ENCODE data around the gene NACC2. TPM values are rescaled to one million over a fixed set of nuclear protein-coding genes. Genes with fewer than 3 reads are reported as not detected.

The NACC2 gene
- polyA plus RNA-seq, 1 donor (not counting 4 experiments of a cell fraction or from before 2014, with no cell fraction given) = 4.6 TPM

GRCh38 chr9:135998410-135999071, 96.5 kb downstream of the NACC2 start:
- H3K36me3 ChIP-seq (ENCODE audit: control insufficient read depth in 2 of 2, extremely low read depth in 1 of 2, insufficient read depth in 2 of 2, low read length in 2 of 2) = no peaks in the 10 kb centered on the region
- FAIRE-seq (no peak), DNase-seq (ENCODE audit: low read depth, low spot score) (no peak)
- H2AFZ ChIP-seq (ENCODE audit: control insufficient read depth, low read length) = no peak overlapping the region
- no peak for TF ChIP-seq EZH2 (IDR thresholded peaks at IDR 0.05; ENCODE audit: low read length)
- TF ChIP-seq, protein P1, sequence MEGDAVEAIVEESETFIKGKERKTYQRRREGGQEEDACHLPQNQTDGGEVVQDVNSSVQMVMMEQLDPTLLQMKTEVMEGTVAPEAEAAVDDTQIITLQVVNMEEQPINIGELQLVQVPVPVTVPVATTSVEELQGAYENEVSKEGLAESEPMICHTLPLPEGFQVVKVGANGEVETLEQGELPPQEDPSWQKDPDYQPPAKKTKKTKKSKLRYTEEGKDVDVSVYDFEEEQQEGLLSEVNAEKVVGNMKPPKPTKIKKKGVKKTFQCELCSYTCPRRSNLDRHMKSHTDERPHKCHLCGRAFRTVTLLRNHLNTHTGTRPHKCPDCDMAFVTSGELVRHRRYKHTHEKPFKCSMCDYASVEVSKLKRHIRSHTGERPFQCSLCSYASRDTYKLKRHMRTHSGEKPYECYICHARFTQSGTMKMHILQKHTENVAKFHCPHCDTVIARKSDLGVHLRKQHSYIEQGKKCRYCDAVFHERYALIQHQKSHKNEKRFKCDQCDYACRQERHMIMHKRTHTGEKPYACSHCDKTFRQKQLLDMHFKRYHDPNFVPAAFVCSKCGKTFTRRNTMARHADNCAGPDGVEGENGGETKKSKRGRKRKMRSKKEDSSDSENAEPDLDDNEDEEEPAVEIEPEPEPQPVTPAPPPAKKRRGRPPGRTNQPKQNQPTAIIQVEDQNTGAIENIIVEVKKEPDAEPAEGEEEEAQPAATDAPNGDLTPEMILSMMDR (optimal IDR thresholded peaks at IDR 0.05 in 1 of 3, IDR thresholded peaks at IDR 0.05 in 1 of 3, conservative IDR thresholded peaks at IDR 0.05 in 1 of 3; ENCODE audit: extremely low read depth in 1 of 3, insufficient read depth in 2 of 3, low read length in 3 of 3) = no peak
- no peaks in the 10 kb centered on the region for H3K4me1 ChIP-seq (ENCODE audit: control insufficient read depth, extremely low read depth, insufficient read depth, low read length)
- no peaks in the 10 kb centered on the region for H3K9me1 ChIP-seq (ENCODE audit: control insufficient read depth, extremely low read depth, insufficient read depth, low read length)
- H3K4me2 ChIP-seq (ENCODE audit: control insufficient read depth, extremely low read depth, insufficient read depth, low read depth, low read length) = no peak overlapping the region
- no peaks in the 10 kb centered on the region for H3K79me2 ChIP-seq (ENCODE audit: control insufficient read depth, insufficient read depth, low read length)
- H3K27ac ChIP-seq (ENCODE audit: control insufficient read depth, insufficient read depth, low read length) = no peak overlapping the region
- no peaks in the 10 kb centered on the region for H3K27me3 ChIP-seq (ENCODE audit: control insufficient read depth, extremely low read depth, insufficient read depth, low read length)
- no peak overlapping the region for H3K4me3 ChIP-seq (ENCODE audit: control insufficient read depth in 2 of 3, extremely low read depth in 1 of 3, insufficient read depth in 2 of 3, low read depth in 1 of 3, low read length in 3 of 3)
- dilution Hi-C loops (cut with MboI; ENCODE audit: extremely low pct_ligation_motif_present, low sequenced_read_pairs) = no loop called here
- no peak overlapping the region for H3K9ac ChIP-seq (ENCODE audit: control insufficient read depth, extremely low read depth, insufficient read depth, low read length)
- no peaks in the 10 kb centered on the region for H3K9me3 ChIP-seq (ENCODE audit: control insufficient read depth, low read depth, low read length)
- no peaks in the 10 kb centered on the region for H4K20me1 ChIP-seq (ENCODE audit: control insufficient read depth, extremely low read depth, insufficient read depth, low read length)

- FAIRE-seq (no peak), DNase-seq (ENCODE audit: low read depth, low spot score) (no peak)
- Histone ChIP-seq H3K79me2 (ENCODE audit: control insufficient read depth, insufficient read depth, low read length) (no peaks in the 10 kb centered on the region), H3K9me3 (ENCODE audit: control insufficient read depth, low read depth, low read length) (no peaks in the 10 kb centered on the region), H4K20me1 (ENCODE audit: control insufficient read depth, extremely low read depth, insufficient read depth, low read length) (no peaks in the 10 kb centered on the region), H3K4me3 (ENCODE audit: control insufficient read depth in 2 of 3, extremely low read depth in 1 of 3, insufficient read depth in 2 of 3, low read depth in 1 of 3, low read length in 3 of 3) (no peak overlapping the region), H3K9me1 (ENCODE audit: control insufficient read depth, extremely low read depth, insufficient read depth, low read length) (no peaks in the 10 kb centered on the region), H3K27me3 (ENCODE audit: control insufficient read depth, extremely low read depth, insufficient read depth, low read length) (no peaks in the 10 kb centered on the region), H3K9ac (ENCODE audit: control insufficient read depth, extremely low read depth, insufficient read depth, low read length) (no peak overlapping the region), H3K27ac (ENCODE audit: control insufficient read depth, insufficient read depth, low read length) (no peak overlapping the region), H3K36me3 (ENCODE audit: control insufficient read depth in 2 of 2, extremely low read depth in 1 of 2, insufficient read depth in 2 of 2, low read length in 2 of 2) (no peaks in the 10 kb centered on the region), H3K4me2 (ENCODE audit: control insufficient read depth, extremely low read depth, insufficient read depth, low read depth, low read length) (no peak overlapping the region), H3K4me1 (ENCODE audit: control insufficient read depth, extremely low read depth, insufficient read depth, low read length) (peaks cover 4% of the 10 kb centered on the region), H2AFZ (ENCODE audit: control insufficient read depth, low read length) (no peak overlapping the region)
- dilution Hi-C loops (cut with MboI; ENCODE audit: extremely low pct_ligation_motif_present, low sequenced_read_pairs) = no loop called here
- TF ChIP-seq, protein P1 (optimal IDR thresholded peaks at IDR 0.05 in 1 of 3, IDR thresholded peaks at IDR 0.05 in 1 of 3, conservative IDR thresholded peaks at IDR 0.05 in 1 of 3; ENCODE audit: extremely low read depth in 1 of 3, insufficient read depth in 2 of 3, low read length in 3 of 3) = no peak
- no peak for TF ChIP-seq EZH2 (IDR thresholded peaks at IDR 0.05; ENCODE audit: low read length)
These were observed 97.1 kb downstream of the NACC2 start for GRCh38 chr9:135998016-135998380.
